IMR-90 (cell line): Measurements from ENCODE around the gene INPP5F. TPM values are rescaled to one million over a fixed set of nuclear protein-coding genes. Genes with fewer than 3 reads are reported as not detected.

ENCODE experiments used
- ATAC-seq: fragments of 200-7000 bp; cut with Tn5 transposase; 2 replicates; pipeline ENCODE4 v1.9.1; 2020; ENCODE audit warnings: low read depth, mild to moderate bottlenecking, moderate library complexity
- BruUV-seq: library from RNA; stranded (reverse); fragments of 400-500 nt; replicated peaks from 2 replicates; lab custom pipeline; 2021; lab: Mats Ljungman, UMichigan
- CTCF ChIA-PET: fragments of 300-600 bp; formaldehyde crosslinking; extraction: SDS; loops from one replicate; lab custom pipeline; 2021; ENCODE audit warnings: antibody characterized with exemption; lab: Yijun Ruan, JAX
- POLR2A ChIA-PET: fragments of 300-600 bp; sonication (Branson Sonifier 250); formaldehyde crosslinking; loops from one replicate; lab custom pipeline; 2022; ENCODE audit warnings: antibody characterized with exemption; ENCODE audit not compliant: unreplicated experiment; lab: Charles Lee
- DNase-seq: peaks from one replicate; pipeline ENCODE4 v3.0.0; 2013
- H2AFZ ChIP-seq: replicated peaks from 2 replicates; pipeline ENCODE3; 2013; ENCODE audit warnings: low read length, mild to moderate bottlenecking; ENCODE audit not compliant: poor library complexity
- H2AK5ac ChIP-seq: 2 replicates; pipeline ENCODE4 v1.6.1; 2013; ENCODE audit warnings: low read depth, low read length, inconsistent platforms
- H2AK9ac ChIP-seq: replicated peaks from 2 replicates; pipeline ENCODE3; 2013; ENCODE audit warnings: mild to moderate bottlenecking, low read depth, low read length, moderate library complexity; ENCODE audit not compliant: poor library complexity
- H2BK120ac ChIP-seq: 2 replicates; pipeline ENCODE4 v1.6.1; 2013; ENCODE audit warnings: low read depth, low read length, inconsistent platforms
- H2BK15ac ChIP-seq: 3 replicates; pipeline ENCODE4 v1.6.1; 2013; ENCODE audit warnings: low read depth, low read length, inconsistent platforms
- H2BK20ac ChIP-seq: 2 replicates; pipeline ENCODE4 v1.6.1; 2013; ENCODE audit warnings: low read depth, mild to moderate bottlenecking, inconsistent platforms, low read length, moderate library complexity
- H2BK5ac ChIP-seq: 2 replicates; pipeline ENCODE4 v1.6.1; 2013; ENCODE audit warnings: mild to moderate bottlenecking, low read depth, low read length, inconsistent platforms; ENCODE audit not compliant: poor library complexity, severe bottlenecking
- H3K14ac ChIP-seq: replicated peaks from 2 replicates; pipeline ENCODE4 v1.6.1; 2013; ENCODE audit warnings: low read depth, low read length, inconsistent platforms
- H3K18ac ChIP-seq: 2 replicates; pipeline ENCODE4 v1.6.1; 2013; ENCODE audit warnings: low read depth, low read length, control low read depth
- H3K23ac ChIP-seq: 2 replicates; pipeline ENCODE4 v1.6.1; 2013; ENCODE audit warnings: low read depth, low read length, inconsistent platforms
- H3K27ac ChIP-seq: 2 replicates; pipeline ENCODE4 v1.5.1; 2013; ENCODE audit warnings: mild to moderate bottlenecking, control low read depth, low read length; ENCODE audit not compliant: insufficient read depth
- H3K27me3 ChIP-seq: 2 replicates; pipeline ENCODE4 v1.6.1; 2013; ENCODE audit warnings: low read length; ENCODE audit not compliant: control insufficient read depth, insufficient read depth
- H3K36me3 ChIP-seq: 2 replicates; pipeline ENCODE4 v1.6.1; 2013; ENCODE audit warnings: low read length, mixed read lengths; ENCODE audit not compliant: control insufficient read depth, insufficient read depth
- H3K4ac ChIP-seq: 2 replicates; pipeline ENCODE4 v1.6.1; 2013; ENCODE audit warnings: low read depth, low read length, inconsistent platforms
- H3K4me1 ChIP-seq: 2 replicates; pipeline ENCODE4 v1.6.1; 2013; ENCODE audit warnings: low read length, mixed read lengths; ENCODE audit not compliant: control insufficient read depth, insufficient read depth
- H3K4me2 ChIP-seq: 2 replicates; pipeline ENCODE4 v1.6.1; 2013; ENCODE audit warnings: low read depth, mild to moderate bottlenecking, control low read depth, low read length, moderate library complexity
- H3K4me3 ChIP-seq: 2 replicates; pipeline ENCODE4 v1.5.1; 2013; ENCODE audit warnings: low read depth, mild to moderate bottlenecking, control low read depth, low read length, moderate library complexity; ENCODE audit not compliant: insufficient read depth
- H3K56ac ChIP-seq: 2 replicates; pipeline ENCODE4 v1.6.1; 2013; ENCODE audit warnings: low read length, inconsistent platforms; ENCODE audit not compliant: insufficient read depth; ENCODE audit errors: extremely low read depth
- H3K79me1 ChIP-seq, 2 experiments: 2 replicates each; pipeline ENCODE4 v1.6.1; 2013; ENCODE audit warnings: low read length in 2 of 2, inconsistent platforms in 1 of 2, low read depth in 1 of 2
- H3K9ac ChIP-seq: 2 replicates; pipeline ENCODE4 v1.6.1; 2013; ENCODE audit warnings: low read depth, low read length, control low read depth
- H3K9me1 ChIP-seq: 2 replicates; pipeline ENCODE4 v1.6.1; 2013; ENCODE audit warnings: low read length, inconsistent platforms; ENCODE audit not compliant: insufficient read depth
- H3K9me3 ChIP-seq: 2 replicates; pipeline ENCODE4 v1.6.1; 2013; ENCODE audit warnings: low read length; ENCODE audit not compliant: control insufficient read depth, insufficient read depth
- H4K20me1 ChIP-seq: 2 replicates; pipeline ENCODE4 v1.6.1; 2013; ENCODE audit warnings: low read length, inconsistent platforms; ENCODE audit not compliant: insufficient read depth
- H4K5ac ChIP-seq: 2 replicates; pipeline ENCODE4 v1.6.1; 2013; ENCODE audit warnings: mild to moderate bottlenecking, low read depth, low read length, control low read depth
- H4K8ac ChIP-seq, 2 experiments: 2 replicates each; pipeline ENCODE4 v1.6.1; 2013; ENCODE audit warnings: low read depth in 2 of 2, low read length in 2 of 2, control low read depth in 1 of 2, inconsistent platforms in 1 of 2
- H4K91ac ChIP-seq: 2 replicates; pipeline ENCODE4 v1.6.1; 2013; ENCODE audit warnings: low read depth, low read length, inconsistent platforms; ENCODE audit not compliant: insufficient read depth
- NFE2L2 ChIP-seq: fragments of 150-350 bp; IDR thresholded peaks from 2 replicates; pipeline ENCODE4 v1.6.1; 2016; ENCODE audit warnings: low read depth, mild to moderate bottlenecking, low read length
- RAD21 ChIP-seq: IDR thresholded peaks from 2 replicates; pipeline ENCODE4 v1.6.1; 2012; ENCODE audit warnings: low read length, improper control_type of control experiment
- RFX5 ChIP-seq: IDR thresholded peaks from 2 replicates; pipeline ENCODE4 v1.8.0; 2012; ENCODE audit warnings: low read depth, mild to moderate bottlenecking, low read length, moderate library complexity
- WGBS, 2 experiments: methylation state at CpG; one replicate each; pipeline versions ENCODE4 v1.1.5 to v1.1.7; 2013; ENCODE audit warnings: missing lambda C conversion rate in 2 of 2; ENCODE audit not compliant: insufficient read length in 1 of 2; ENCODE audit errors: extremely low coverage in 2 of 2; 5-methylcytosine and 5-hydroxymethylcytosine counted together
- dilution Hi-C: fragments of 300-500 bp; cut with HindIII; formaldehyde crosslinking; loops from one replicate; pipeline ENCODE4 v1.14.3; 2018; ENCODE audit warnings: low sequenced_read_pairs; ENCODE audit not compliant: unreplicated experiment
- in situ Hi-C: fragments of 300-500 bp; cut with MboI; formaldehyde crosslinking; loops from 3 replicates; pipeline ENCODE4 v1.14.3; 2019; ENCODE audit warnings: low sequenced_read_pairs, inconsistent platforms, mixed read lengths
- intact Hi-C: fragments of 100-400 bp; cut with micrococcal nuclease; formaldehyde crosslinking; loops from 2 replicates; pipeline ENCODE4 v1.10.0; 2022
- polyA plus RNA-seq, 3 experiments: library from polyadenylated mRNA; depleted of rRNA; stranded (reverse); fragments of >200 nt; gene quantifications; 2 replicates each; pipeline ENCODE4 v1.2.3, GENCODE V29; 2012; ENCODE audit warnings: low replicate concordance in 1 of 3
- total RNA-seq: library from RNA; depleted of rRNA; stranded (reverse); fragments of >200 nt; gene quantifications from 2 replicates; pipeline ENCODE4 v1.2.3, GENCODE V29; 2012

Gene INPP5F
- total and polyA plus RNA-seq, 2 of the 4 experiments (the other 2 are of a cell fraction) = 19.0 to 29.6 TPM

DNA sequence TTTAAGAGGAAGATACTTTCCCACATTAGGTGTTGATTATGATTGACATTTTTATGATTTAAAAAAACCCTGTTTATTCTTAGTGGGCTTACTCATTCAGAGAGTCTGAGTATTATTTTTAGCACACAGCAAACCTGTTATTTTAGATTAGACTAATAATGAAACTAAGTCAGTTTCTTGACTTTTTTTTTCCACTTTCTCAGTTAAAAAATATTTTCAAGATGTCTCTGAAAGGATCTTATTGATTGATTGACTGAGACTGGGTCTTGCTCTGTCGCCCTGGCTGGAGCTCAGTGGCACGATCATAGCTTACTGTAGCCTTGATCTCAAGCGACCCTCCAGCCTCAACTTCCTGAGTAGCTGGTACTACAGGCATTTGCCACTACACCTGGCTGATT is 20.4 kb upstream of the INPP5F start:
- Histone ChIP-seq H3K4me1 (peaks cover 3% of the 10 kb centered on the region; the same call in 1 of the 2 replicates), H3K9ac (no peak overlapping the region), H3K4ac (no peak overlapping the region), H3K79me1 (no peaks in the 10 kb centered on the region), H3K56ac (no peak overlapping the region), H3K9me3 (no peaks in the 10 kb centered on the region), H3K23ac (no peak overlapping the region), H3K4me3 (no peak overlapping the region), H2AFZ (no peak overlapping the region), H2BK120ac (no peak overlapping the region), H2AK5ac (no peak overlapping the region), H2BK15ac (no peak overlapping the region), H4K8ac (no peak overlapping the region), H3K4me2 (peak overlapping the region; percentile 48; the same call in 1 of the 2 replicates), H4K91ac (no peak overlapping the region), H3K27me3 (no peaks in the 10 kb centered on the region; the same call in 1 of the 2 replicates), H2BK5ac (no peak overlapping the region), H3K18ac (no peak overlapping the region), H3K27ac (no peak overlapping the region), H4K5ac (no peak overlapping the region), H2BK20ac (no peak overlapping the region), H3K36me3 (no peaks in the 10 kb centered on the region), H4K20me1 (no peaks in the 10 kb centered on the region), H3K9me1 (peaks cover 4% of the 10 kb centered on the region), H2AK9ac (no peak overlapping the region), H3K14ac (no peak overlapping the region)
- ATAC-seq = no peak
- no CpG with 5 or more reads among the region's 3 CpGs for WGBS, 2 experiments
- BruUV-seq = no TSS peak
- dilution Hi-C loops (no loop called here), intact Hi-C loops (no loop called here), in situ Hi-C loops (no loop called here)
- CTCF ChIA-PET = interaction anchor here (0.7 kb wide), 1 partner anchor 11 kb away, joined by 6 read pairs; no protein-coding TSS in a partner anchor
- no peak for TF ChIP-seq RFX5
- no peak for TF ChIP-seq RAD21
- no peak for TF ChIP-seq NFE2L2
- DNase-seq = no peak
- POLR2A ChIA-PET = no interaction called here
